GM19438 (cell line): ENCODE data around the gene DHX34.

ENCODE experiments used
- ATAC-seq: cut with Tn5 transposase; IDR thresholded peaks from one replicate; pipeline ENCODE4 v1.9.1; 2021; ENCODE audit warnings: low read depth; ENCODE audit not compliant: unreplicated experiment

DHX34 gene

DNA sequence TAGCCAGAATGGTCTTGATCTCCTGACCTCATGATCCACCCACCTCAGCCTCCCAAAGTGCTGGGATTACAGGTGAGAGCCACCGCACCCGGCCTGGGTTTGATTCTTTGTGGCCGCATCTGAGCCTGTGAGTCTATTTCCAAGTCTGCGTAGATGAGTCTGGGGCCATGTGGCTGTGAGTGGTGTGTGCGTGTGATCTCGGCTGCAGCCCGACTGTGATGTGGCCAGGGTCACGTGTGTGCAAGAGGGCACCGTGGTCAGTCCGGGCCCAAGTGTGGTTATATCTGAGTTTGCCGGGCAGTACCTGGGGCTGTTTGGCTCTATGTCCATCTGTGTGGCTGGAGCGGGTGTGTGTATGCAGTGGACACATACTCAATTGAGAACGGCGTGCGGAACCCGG, 64.8 kb downstream of the DHX34 start:
- no peak for ATAC-seq

DNA sequence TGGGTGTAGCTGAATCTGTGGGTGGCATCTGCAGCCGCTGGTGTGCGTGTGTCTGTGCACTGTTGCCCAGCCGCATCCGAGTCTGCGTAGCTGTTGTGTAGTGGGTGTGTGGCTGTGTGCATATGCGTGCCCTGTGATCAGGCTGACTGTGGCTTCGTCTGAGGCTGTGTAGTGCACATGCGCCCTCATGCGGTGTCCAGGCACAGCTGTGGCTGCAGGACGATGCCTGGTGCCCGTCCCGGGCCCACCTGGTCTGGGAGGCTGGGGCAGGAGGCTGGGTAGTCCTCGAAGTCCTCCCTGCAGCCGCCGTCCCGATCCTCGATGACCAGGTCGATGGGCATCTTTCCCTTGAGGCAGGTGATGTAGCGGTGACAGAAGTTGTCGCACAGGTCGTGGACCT, 65.4 kb downstream of the DHX34 start:
- no peak for ATAC-seq

DNA sequence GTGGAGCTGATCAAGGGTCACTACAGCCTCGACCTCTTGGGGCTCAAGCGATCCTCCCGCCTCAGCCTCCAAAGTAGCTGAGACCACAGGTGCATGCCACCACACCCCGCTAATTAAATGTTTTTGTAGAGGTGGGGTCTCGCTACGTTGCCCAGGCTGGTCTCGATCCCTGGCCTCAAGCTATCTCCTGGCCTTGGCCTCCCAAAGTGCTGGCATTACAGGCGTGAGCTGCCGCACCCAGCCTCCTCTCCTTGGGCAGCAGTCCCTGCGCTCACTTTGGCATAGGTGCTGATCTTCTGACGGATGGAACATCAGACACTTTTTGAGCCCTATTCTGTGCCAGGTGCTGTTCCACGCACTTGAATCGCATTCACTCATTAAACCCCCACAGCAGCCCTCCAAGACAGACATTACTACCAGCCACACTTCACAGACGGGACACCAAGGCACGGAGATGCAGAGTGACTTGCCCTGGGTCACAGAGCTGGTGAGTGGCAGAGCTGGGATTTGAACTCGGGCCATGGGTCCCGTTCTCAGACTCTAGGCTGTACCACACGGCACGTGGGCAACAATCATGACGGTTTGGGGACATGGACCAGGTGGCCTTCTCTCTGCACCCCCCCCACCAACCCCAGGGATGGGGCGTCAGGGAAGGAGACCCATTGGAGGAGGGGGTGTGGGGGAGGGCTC, 67.0 kb downstream of the DHX34 start:
- ATAC-seq, result no peak

DNA sequence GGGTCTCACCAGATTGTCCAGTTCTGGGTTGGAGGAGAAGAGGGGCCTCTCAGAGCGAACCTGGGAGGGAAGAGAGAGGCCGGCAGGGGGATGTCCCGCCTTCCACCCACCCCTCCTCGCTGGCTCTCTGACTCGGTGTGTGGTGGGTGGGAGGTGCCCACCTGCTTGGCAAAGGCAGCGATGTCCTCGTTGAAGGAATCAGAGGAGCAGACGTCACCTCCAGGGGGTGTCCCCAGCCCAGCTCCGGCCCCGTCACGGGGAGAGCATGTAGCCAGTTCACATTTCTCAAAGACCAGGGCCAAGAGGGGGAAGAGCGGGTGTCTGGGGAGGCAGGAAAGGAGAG, 67.5 kb downstream of the DHX34 start:
- ATAC-seq, result no peak

DNA sequence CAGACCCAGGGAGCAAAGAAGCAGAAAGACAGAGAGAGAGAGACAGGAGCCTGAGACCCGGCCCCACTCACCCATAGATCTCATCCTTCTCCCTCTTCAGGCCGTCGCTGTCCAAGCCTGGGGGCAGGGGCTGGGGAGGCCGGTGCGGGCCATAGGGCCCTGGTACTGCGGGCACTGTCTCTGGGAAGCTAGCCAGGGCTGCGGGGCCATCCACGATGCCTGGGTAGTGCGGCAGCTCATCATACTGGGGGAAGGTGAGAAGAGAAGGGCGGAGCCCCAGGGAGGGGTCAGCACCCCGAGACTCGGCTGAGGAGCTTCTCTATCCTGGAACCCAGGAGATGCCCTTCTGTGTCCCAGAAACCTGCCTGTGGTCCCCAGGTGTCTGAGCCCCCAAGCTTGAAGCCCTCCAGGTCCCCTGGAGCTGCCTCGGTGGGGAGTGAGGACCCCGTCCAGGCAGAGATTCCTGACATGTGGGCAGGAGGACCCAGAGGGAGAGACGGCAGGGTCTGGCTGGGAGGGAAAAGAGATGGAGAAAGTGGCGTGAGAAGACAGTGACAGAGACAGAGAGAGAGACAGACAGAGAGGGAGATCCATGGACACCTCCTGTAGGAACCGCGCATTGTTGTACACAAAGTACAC, 68.1 kb downstream of the DHX34 start:
- ATAC-seq, result no peak

DNA sequence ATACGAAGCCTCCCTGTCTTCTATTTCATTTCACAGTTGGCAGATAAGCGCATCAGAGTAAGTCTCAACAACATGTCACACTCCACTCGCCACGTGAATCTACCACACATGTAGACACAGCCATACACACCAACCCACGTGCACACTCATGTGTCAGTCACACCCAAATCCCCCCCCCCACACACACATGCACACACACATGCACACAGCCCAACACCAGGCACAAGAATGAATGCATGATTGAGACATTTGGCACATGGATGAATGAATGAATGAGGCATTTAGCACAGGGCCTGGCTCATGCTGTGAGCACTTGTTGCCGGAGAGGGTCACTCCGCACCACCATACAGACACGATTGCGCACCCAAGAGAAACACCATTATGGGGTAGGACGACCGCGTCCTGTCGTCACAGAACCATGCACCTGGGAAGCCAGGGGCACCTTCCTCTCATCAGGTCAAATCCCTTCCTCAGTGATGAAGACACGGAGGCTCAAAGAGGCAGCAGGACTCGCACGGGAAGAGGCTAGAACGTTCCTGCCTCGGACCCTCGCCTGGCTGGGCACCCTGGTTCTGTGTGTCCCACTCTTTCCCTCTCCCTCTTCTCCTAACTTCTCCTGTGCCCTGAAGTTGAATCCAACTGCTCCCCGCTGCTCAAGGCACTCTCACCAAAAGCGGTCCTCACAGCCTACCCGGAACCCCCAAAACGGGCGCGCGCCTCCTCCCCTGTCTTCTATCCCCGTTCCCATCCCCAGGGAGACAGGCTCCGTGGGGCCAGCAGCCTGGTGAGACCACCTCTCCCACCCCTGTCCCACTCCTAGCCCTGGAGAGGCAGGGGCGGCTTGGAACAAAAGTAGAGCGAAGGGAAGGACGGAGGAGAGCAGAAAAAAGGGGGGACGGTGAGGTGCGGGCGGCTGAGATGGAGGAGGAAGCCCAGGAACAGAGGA, 68.9 kb downstream of the DHX34 start:
- ATAC-seq, result no peak

DNA sequence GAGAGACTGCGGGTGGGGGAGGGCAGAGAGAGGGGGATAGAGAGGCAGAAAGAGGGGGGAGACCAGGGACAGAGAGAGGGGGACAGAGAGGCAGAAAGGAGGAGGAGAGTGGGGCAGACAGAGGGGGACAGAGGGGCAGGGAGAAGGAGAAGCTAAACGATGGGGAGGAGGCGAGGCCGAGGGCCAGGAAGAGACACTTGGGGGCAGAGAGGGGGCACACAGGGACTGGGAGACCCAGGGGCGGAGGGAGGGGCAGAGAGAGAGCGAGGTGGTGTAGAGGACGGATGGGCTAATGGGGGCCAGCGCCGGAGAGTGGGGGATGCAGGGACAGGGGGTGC, 69.5 kb downstream of the DHX34 start:
- no peak for ATAC-seq

DNA sequence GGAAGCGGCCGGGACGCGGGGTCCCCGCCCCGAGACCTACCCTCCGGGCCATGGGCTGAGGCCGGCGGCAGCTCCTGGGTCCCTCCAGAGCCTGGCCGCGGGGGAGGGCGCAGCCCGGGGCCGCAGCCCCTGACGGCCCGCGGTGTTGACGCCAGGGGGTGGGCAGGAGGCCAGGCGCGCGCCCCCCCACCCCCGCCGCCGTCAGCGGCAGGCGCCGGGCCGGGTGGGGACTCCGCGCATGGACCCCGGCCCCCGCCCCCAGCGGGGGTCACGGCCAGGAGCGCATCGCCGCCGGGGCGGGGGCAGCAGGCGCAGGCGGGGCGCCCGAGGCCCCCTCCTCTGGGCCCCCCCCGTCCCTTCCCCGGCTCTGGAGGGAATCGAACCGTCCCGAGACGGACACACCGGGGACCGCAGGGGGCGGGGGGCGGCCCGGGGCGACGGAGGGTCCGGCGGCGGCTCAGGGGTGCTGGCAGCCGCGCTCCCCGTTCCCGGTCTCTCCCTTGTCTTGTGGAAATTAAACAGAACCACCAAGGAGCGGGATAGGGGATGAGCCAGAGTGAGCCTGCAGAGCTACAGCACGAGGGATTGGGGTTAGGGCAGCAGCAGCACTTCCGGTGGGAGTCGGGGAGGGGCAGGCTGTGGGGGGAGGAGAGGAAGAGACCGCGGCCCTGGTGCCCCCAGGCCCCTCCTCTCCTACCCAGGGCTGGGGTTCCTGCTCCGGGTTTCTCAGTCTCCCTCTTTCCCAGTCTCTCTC, 70.1 kb downstream of the DHX34 start, which contains the start of gene MEIS3:
TSS of gene MEIS3 (minus strand) at position 498 of the 754 bp plus-strand sequence. CDS start at position 52, 446 bp downstream.
- no peak for ATAC-seq

DNA sequence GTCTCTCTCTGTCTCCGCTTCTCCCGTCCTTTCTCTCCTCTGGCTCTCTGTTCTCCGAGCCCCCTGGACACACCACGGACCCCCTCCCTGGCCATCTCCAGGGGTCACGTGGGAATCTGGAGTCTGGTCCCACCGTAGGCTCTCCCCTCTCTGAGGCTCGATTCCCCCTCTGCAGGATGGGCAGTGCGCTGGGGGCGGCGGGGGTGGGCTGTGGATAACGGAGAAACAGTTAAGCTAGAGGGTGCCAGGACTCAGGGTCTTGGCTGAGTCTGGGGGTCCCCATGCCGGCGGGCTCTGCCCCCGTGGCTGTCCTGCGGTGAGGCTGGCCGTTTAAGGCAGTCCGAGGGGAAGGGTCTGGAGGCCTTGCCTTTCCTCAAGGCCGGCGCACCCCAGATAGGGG, 70.7 kb downstream of the DHX34 start:
- ATAC-seq, result no peak

DNA sequence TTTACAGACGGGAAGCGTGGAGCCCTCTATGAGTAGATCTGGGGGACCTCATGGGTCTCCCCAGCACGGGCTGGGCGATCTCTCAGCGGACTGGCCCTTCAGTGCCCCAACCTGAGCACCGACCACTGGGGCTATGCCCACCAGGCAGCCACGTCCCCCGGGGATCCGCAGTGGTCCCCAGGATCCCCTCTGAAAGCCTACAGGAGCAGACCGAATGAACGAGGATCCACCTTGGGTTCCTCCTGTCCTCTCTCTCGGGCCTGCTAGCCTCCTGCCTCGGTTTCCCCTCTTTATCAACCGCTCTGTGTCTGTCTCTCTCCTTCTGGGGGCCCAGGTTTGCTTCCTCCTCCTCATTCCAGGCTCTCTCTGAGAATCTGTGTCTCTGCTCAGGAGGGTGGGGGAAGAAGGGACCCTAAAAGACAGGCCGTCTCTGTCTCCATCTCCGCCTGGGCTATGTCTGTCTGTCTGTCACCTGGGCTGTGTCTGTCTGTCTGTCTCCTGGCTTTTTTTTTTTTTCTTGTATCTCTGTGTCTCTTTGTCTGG, 72.2 kb downstream of the DHX34 start:
- ATAC-seq, result no peak

DNA sequence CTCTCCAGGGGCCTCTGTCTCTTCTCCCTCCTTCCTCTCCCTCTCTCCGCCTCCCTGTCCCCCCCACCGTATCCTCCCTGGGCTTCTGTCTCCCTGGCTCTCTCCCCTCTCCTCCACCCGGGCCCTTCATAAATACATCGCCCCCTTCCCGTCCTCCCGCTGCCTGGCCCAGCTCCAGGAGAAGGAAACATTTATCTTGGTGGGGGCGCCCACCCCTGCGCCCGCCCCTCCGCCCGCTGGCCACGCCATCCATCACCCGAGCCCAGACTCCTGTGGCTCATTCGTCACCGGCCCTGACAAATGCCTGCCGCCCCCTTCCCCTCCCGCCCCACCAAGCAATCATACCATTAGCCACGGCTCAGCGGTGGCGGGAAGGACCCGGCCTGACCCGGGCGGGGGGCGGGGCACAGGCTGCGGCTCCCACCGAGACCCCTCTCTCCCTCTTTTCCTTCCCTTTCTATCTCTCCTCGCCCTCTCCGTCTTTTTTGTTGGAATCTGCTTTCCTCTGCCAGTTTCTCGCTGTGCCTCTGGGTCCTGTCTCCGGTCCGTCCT, 72.8 kb downstream of the DHX34 start:
- ATAC-seq, result no peak

DNA sequence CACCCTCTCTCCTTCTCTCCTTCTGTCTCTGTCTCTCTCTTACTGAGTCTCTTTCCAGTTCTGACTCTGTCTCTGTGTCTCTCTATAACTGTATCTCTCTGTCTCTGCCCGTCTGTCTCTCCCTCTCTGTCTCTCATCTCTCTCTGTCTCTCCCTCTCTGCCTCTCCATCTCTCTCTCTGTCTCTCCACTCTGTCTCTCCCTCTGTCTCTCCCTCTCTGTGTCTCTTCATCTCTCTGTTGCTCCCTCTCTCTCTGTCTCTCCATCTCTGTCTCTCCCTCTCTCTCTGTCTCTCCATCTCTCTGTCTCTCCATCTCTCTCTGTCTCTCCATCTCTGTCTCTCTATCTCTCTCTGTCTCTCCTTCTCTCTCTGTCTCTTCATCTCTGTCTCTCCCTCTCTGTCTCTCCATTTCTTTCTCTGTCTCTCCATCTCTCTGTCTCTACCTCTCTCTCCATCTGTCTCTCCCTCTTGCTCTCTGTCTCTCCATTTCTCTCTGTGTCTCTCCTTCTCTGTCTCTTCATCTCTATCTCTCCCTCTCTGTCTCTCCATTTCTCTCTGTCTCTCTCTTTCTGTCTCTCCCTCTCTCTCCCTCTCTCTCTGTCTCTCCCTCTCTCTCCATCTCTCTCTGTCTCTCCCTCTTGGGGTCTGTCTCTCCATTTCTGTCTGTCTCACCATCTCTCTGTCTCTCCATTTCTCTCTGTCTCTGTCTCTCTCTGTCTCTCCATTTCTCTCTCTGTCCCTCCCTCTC, 73.5 kb downstream of the DHX34 start:
- no peak for ATAC-seq

DNA sequence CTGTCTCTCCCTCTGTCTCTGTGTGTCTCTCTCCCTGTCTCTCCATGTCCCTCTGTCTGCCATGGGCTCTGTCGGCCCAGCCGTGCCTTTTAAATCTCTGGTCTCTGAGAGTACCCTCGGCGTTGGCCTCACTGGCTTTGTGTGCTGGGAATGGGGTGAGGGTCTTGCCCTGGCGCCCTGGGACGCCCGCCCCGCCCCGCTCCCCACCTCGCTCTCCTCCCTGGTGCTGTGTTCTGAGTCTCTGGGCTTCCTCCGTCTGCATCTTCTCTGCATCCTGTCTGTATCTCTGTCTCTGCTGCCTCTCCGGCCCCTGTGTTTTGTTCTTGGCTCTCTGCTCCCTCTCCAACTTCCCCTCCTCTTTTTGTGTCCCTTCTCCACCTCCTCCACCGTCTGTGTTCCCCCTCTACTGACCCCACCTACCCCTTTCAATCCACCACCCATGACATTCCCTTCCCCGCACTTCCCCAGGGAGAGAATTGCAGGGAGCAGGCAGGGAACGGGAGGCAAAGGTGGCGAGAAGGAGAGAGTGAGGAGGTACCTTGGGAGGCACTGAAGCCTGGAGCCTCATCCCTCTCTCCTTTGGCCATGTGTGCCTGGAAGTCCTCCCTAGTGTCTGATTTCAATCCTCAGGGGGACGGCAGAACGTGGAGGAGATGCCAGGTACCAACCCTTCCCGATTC, 74.2 kb downstream of the DHX34 start:
- no peak for ATAC-seq

DNA sequence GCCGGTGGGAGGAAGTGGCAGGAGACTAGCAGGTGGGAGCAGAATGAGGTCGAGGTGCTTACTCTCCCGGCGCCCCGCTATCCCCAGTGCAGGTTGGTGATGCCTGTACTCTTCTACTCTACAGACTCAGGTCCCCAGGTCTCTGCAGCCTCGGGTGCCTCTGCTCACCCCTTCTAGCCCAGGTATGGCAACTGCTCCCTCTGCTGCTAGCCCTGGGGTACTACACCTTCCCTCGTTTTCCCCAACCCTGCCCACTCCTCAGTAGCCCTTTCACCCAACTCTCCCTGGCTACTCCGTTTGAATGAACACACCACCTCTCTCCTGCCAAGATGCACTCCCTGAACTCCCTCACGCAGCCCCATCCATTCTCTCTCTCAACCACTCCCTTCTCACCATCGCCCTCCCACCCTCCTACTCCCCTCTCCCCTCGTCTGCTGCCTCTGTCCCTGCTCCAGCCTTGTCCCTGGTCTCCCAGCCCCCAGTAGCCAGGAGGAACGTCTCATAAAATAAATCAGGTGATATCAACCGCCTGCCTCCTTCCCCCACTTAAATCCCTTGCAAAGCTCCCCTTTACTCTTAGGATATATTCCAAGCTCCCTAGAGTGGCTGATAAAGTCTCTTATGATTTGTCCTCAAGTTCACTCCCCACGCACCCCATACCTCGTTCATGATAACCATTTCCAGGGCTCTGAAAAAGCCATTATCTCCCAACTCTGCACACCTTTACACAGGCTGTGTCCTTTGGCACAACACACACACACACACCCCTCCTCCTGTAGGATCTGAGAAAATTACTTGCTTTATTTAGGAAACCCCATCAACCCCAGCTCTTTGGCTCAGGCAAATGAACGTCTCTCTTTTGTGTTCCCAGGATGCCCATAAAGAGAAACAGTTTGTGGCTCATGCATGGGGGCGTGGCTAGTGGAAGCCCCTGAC, 78.4 kb downstream of the DHX34 start:
- no peak for ATAC-seq

DNA sequence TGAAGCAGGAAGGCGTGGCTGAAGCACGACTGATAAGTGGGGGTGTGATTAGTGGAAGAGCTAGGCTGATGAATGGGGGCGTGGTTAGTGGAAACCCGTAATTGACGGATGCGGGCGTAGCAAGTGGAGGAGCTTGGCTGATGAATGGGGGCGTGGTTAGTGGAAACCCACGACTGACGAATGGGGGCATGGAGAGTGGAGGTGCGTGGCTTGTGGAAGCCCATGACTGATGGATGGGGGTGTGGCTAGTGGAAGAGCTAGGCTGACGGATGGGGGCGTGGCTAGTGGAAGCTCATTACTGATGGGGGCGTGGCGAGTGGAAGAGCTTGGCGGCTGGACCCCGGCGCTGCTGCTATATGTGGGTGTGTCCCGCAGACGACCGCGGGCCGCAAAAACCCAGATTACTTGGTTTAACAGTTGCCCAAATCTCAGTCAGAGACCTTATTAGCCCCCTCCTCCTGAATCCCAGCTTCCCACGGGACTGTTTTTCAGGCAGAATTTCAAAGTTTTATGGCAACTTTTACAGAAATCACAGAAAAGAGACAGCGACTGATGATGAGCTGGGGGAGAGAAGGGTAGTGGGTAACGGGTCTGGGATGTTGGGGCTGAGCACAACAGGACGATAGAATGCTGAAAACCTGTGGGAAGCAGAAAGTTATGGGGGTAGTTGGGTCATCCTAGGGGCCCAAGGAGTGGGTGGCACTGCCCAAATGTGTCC, 79.2 kb downstream of the DHX34 start:
- ATAC-seq, result no peak

DNA sequence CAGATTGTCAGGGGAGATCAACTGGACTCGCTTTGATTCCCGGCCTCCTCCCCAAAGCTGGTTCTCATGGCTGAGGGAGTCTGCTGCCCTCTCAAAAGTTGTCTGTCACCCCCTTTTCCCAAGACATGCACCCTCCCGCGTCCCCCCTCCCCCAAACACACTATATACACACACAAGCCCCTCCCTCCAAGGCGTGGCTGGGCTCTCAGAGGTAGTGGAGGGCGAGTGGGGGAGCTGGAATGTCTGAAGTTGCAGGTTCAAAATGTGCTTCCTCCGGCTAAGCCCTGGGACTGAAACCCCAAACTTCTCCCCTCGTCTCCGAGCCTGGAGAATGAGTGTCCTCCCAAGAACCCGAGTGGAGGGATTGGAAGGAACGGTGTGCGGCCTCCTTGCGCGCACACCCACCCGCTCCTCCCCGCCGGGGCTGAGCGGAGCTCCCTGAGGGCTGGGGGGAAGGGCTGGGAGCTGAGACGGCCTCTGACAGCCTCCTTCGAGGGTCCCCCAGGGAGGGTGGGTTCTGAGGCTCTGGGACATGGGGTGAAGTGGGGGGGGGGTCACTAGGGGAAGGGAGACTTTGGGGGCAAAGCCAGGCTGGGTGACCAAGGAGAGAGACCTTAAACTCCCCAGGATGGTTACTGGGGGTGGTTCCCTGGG, 80.2 kb downstream of the DHX34 start:
- ATAC-seq, result no peak
